HG02943 (cell line): Measurements from ENCODE around the gene DIP2C.
"Not testable (repeated sequence)": the region's sequence is repeated elsewhere in the genome, so short reads cannot be mapped to it uniquely, and the experiment has no call there.

Source experiments
- ATAC-seq: cut with Tn5 transposase; IDR thresholded peaks from one replicate; pipeline ENCODE4 v1.9.1; 2021; ENCODE audit warnings: mild to moderate bottlenecking, low read depth, moderate library complexity; ENCODE audit not compliant: unreplicated experiment

The DIP2C gene

DNA sequence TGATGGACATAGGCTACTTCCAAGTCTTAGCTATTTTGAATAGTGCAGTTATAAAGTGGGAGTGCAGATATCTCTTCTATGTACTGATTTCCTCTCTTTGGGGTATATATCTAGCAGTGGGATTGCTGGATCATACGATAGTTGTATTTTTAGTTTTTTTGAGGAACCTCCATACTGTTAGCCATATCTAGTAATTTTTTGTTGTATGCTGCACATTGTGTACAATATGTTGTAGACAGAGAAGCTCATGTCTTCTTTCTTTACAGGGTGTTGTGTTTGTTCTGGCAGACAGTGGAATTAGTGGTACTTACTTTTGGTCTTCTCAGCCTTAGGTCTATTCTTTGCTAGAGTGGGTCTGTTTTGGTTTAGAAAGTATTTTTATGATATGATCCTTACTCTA, 13.7 kb upstream of the DIP2C start:
- ATAC-seq: no peak

DNA sequence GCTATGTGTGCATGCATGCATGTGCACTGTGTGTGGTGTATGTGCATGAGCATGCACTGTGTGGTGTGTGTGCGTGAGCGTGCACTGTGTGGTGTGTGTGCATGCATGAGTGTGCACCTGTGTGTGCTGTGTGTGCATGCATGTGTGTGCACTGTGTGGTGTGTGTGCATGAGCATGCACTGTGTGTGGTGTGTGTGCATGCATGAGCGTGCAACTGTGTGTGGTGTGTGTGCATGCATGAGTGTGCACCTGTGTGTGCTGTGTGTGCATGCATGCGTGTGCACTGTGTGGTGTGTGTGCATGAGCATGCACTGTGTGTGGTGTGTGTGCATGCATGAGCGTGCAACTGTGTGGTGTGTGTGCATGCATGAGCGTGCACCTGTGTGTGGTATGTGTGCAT, 10.7 kb upstream of the DIP2C start:
- ATAC-seq: not testable (repeated sequence)

DNA sequence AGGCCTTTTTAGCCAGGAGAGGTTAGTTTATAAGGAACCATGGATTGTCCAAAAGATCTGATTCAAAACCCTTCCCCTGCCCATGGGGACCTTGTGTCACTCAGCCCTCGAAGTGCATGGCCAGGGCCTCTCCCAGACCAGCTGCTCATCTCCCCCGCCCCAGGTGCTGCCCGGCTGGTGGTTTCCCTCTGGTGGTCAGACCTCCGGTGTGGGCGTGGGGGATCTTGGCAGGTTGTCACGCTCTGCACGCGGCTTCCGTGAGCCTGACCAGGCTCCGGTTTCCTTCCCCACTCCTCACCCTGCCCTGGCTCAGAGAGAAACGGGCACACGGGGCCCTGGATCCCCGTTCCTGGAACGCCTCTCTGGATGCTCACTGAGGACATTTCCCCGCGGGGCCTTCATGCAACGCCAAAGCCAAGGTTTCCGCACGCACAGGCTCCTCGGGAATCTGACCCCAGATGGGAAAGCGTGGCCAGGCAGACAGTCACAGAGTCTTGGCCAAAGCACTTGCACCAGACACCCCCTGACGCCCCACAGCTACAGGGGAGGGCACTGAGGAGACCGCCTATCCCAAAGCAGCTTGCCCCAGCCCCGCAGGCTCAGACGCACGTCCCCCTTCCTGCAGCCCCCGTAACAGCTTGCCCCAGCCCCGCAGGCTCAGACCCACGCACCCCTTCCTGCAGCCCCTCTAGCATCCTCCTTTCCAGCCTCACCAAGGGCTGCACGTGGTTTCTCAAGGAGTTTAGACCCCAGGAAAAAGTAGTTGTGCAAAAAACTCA, 7.8 kb upstream of the DIP2C start:
- ATAC-seq: no peak

DNA sequence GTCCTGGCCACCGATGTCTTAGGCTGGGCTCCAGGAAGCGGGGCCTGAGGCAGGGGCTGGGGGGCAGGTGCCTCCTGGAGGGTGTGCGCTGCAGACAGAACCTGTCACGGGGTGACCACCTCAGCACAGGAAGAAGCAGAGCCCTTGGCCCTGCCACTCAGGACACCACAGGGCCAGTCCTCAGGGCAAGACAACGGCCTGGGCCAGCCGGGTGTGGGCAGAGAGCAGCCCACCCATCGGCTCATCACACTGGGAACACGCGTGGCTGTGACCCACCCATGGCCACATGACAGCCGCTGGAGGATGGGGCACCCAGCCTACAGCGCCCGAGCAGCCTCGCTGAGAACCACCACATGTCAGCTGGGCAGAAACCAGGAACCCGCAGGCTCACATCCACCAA, 5.9 kb upstream of the DIP2C start:
- no peak for ATAC-seq

DNA sequence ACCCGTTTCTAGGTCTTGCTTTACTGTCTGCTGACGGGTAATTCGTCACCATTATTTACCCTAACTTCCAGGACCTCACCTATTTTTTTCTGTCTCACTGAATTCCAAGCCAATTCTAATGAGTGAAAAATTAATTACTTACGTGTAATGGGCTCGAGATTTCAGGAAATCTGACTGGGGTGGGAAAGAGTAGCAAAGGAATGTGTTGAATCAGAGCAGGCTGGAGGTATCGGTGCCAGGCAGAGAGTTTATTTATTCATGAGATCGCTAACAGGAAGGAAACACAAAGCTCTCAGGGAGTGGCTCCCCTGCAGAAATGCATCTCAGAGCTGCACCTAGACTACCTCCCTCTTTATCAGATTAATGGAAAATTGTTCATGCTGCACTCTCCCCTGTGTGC, 4.0 kb upstream of the DIP2C start:
- ATAC-seq: no peak

DNA sequence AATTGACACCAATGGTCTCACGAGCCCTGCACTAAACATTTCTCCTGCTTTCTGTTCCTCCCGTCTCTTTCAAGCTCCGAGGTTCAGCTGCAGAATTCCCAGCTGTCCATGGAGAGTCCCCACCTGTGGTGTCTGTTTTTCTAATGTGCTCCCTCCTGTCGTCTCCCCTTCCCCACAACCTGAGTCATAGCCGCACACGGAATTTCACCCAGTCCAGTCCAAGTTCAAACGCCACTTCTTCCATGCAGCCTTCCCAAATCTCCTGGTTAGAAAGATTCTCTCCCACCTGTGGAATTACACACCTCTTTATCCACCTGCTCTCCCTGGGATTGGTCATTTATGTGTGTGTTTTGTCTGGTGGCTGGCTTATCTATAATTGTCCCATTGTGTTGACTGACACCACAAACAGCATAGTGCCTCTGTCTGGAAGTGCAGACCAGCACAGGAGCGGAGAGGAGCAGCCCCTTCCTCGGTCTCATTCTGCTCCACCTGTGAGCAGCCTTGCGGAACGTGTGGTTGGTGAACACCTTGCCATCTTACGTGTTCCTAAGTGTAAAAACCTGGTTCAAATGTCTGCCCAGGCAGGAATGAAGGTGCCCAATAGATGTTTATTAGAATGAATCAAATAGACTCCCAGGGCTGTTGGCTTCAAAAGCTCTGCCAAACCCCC, 3.3 kb upstream of the DIP2C start:
- no peak for ATAC-seq

DNA sequence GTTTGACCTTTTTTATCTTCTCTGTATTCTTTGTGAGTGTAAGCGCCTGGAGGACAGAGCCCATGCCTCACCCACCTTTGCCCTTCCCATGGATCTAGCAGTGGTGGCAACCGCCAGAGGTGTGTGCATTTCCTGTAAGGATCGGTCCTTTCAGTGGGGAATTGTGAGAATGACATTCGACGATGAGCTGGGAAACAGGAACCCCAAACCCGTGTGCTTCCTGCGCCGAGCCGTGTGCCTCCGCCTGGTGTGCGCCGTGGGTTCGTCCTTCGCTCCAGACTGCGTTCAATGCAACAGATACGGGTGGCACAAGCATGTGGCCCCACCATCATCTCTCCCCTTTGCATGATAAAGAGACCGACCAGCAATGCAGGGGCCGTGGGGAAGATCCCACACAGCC, 1.7 kb upstream of the DIP2C start:
- ATAC-seq: no peak

DNA sequence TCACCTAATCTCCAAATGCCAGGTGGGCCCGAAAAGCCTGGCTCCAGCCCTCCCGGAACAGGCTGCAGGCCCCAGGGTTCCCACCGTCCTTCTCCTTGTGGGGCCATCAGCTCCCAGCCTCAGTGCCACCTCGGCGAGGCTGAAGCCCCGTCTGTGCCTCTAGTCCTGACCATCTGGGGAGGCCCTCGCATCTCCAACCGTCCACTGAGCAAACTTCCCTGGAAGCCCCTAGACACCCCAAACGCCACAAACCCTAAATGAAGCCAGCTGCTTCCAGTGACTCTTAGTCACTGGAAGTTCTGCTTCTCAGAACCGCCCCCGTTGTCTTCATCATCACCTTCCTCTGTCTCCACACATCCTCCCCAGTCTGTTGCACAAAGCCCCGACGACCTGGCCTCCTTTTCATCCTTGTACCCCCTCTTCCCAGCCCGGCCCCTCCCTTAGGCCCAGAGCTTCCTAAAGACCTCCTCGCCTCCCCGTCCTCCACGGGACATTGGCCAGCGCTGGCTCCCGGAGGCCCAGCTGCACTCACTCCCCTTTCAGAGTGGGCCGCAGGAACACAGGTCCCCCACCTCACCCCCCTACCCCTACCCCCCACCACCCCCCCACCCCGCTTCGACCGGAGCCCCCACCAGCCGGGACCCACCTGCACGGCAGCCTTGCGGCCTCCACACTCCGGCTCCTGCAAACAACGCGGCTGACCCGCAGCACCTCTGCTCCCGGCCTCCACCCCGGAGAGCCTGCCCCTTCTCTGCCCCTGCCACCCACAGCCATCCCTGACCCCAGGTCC, 1.1 kb upstream of the DIP2C start:
- no peak for ATAC-seq

DNA sequence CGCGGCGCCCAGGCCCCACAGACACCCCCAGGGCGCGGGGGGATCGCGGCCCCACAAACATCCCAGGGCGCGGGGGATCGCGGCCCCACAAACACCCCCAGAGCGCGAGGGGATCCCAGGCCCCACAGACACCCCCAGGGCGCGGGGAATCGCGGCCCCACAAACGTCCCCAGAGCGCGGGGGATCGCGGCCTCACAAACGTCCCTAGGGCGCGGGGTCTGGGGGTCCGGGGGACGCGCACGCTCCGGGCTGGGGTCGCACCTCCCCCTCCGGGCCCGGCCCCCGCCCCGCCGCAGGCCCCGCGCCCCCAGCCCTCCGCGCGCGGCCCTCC, 382 bp downstream of the DIP2C start:
- no peak for ATAC-seq

DNA sequence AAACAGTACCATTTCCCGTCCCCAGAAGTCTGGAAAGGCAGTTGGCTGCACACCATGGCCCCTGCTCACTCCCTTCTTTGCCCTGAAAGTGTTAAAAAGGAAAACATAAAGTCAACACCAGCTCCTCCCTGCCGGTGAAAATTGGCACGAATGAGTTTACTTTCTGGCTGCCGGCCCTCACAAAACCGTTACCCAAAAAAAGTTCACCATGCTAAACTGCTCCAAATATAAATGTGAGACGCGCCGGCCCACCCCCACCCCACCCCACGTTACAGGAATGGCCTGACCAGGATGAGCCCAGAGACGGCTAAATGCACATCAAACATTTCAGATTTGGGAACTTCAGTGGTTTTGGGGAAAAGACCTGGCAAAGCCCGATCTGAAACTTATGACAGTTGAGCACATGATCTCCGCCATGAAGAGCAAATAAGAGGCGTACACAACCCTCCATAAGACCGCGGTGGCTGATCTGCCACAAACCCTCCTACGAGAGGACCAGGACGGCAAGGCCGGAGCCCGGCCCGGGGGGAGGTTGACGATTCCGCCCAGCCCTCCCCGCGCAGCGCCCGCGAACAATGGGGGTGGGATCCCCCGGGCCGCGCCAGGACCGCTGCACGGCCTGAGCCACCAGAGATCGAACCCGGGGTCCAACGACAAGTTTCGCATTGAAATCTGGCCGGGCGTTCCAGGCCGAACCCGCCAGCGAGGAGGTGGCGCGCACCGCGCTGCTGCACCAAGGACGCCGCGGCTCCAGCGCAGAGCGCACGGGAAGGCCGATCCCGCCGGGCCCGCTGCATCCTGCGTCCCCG, 952 bp downstream of the DIP2C start:
- no peak for ATAC-seq

DNA sequence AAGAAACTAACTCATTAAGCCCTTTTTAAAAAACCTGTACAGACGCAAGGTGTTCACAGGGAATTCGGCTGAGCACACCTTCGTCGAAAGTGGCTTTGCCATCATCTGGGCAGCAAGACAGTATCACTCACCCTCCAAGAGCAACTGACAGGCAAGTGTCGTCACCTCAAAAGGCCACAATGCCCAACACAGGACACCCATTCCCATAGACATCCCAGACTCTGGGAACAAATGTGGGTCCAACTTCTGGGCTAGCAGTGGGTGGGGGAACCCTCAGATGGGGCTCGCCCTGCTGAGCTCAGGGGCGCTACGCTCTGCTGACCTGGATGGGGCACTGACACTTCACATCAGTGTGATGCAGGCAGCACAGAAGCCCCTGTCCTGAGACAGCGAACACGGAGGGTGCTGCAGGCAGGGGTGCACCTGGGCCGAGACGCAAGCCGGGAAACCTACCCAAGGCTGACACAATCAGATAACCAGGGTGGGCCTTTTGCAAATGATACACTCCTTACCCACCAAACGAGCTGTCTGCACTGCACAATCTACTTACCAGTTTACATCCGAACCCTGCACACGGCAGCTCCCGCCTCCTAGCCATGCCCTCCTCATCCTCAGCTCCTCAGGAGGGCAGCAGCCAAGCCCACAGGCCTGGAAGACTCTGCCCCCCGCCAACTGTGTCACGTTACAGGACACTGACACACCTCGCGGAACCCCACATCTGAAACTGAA, 1.7 kb downstream of the DIP2C start:
- no peak for ATAC-seq

DNA sequence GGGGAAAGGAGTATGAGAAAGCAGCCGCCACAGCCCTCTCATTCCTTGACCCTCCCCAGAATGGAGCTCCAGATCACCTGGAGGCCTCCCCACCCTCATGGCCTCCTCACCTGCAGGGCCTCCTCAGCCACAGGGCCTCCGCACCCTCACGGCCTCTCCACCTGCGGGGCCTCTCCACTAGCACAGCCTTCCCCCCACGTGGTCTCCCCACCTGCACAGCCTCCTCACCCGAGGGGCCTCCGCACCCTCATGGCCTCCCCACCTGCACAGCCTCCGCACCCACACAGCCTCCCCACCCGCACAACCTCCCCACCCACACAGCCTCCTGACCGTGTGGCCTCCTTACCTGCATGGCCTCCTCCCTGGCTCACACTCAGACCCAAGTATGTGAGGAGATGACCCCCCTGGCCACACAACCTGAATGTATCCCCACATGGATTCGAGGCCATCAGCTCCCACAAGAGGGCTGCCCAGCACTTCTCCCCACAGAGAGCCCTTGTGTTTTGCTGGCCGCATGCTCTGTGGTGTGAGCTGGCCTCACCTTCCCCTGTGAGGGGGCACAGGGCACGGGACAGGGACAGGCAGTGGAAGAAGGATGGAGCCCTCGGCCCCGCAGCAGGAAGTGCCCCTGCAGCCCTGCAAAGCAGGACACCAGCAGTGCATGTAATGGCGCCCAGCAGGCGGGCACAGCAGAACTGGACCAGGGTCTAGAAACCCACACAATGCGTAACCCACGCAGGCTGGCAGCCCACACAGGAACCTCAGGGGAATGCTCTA, 3.1 kb downstream of the DIP2C start:
- no peak for ATAC-seq

DNA sequence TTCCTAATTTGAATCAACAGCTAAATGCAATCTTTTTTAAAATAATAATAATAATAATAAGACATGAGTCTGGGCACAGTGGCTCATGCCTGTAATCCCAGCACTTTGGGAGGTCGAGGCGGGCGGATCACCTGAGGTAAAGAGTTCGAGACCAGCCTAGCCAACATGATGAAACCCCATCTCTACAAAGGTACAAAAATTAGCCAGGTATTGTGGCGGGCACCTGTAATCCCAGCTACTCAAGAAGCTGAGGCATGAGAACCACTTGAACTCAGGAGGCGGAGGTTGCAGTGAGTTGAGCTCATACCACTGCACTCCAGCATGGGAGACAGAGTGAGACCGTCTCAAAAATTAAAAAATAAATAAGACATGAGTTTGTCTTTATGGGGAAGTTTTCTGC, 3.9 kb downstream of the DIP2C start:
- ATAC-seq: no peak

DNA sequence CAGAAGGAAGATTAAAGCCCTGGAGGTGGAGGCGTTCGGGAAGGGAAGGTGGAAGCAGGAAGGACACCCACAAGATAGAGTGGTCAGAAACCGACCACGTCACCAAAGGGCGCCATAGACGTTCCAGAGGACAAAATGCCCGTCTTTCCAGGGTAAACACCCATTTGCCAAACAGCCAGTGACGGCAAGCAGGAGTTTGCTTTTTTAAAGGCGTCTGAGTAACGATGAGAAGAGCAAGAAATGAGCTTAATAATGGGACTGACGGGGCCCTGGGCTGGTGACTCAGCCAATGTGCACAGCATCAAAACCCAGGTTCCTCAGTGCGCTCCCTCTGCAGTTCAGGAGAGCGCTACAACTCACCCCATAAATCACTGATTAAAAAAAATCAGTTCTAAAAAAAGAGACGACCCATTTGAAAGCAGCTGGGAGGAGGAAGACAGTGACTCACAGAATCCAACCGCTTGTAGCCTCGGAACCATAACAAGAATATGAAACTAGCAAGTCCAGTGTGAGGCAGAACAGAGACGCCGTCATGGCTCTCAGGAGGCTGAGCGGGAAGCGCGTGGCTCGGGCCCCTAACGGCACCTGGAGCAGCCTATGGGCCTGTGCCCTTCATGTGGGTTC, 5.9 kb downstream of the DIP2C start:
- no peak for ATAC-seq

DNA sequence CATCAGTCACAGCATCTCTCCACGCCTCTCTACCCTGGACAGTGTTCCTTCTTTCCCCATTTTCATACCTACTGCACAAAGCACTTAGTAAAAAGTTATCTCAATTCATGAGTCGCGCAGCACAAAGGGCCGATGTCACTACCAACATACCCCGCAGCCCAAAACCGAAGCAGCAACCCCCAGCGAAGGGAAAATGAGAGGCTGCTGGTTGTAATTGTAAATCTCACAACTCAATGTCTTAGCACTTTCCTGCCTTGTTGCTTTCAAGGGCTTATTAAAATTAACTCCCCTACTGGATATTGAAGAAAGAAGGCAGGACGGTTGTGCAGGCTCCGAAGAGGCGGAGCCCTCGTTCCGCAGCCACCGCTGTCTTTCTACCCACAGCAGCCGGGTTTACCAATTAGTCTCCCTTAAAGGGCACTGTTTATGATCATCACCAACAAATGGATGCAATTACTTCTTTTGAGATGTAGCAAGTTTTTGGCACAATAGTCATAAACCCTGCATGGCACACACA, 6.5 kb downstream of the DIP2C start:
- ATAC-seq: no peak

DNA sequence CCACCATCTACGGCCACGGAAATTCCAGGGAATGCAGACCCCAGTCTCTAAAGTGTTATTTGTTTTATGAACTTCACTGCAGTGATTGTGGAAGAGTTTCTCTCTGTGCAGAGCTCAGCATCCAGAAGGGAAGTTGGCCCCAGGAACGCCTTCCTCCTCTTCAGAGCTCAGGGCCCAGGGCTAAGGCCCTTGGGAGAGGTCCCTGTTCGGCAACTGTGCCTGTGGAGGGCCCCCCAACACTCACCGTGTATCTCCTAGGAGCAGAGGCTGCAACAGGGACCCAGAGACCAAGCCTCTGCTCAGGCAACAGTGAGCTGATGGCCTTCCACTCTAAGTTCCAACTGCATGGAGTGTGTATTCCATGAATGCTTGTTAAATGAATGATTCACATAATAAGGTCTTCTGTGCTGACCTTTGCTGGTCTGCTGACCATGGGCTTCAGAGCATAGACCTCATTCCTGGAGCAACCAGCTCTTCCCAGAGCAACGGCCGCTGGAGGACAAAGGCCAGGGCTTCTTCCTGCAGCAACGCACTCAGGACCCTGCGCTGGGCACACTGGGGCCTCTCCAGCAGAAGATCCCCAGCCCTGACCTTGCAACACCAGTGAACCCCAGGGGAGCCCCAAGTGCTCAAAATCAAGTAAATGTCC, 7.7 kb downstream of the DIP2C start:
- ATAC-seq: no peak

DNA sequence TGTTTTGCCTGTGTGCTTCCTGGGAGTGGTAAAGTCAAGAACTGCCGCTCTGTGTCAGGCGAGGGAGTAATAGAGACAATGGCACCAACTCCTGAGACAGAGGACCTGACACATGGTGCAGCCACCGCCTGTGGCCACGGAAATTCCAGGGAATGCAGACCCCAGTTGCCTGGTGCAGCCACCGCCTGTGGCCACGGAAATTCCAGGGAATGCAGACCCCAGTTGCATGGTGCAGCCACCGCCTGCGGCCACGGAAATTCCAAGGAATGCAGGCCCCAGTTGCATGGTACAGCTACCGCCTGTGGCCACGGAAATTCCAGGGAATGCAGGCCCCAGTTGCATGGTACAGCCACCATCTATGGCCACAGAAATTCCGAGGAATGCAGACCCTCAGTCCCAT, 8.7 kb downstream of the DIP2C start:
- no peak for ATAC-seq

DNA sequence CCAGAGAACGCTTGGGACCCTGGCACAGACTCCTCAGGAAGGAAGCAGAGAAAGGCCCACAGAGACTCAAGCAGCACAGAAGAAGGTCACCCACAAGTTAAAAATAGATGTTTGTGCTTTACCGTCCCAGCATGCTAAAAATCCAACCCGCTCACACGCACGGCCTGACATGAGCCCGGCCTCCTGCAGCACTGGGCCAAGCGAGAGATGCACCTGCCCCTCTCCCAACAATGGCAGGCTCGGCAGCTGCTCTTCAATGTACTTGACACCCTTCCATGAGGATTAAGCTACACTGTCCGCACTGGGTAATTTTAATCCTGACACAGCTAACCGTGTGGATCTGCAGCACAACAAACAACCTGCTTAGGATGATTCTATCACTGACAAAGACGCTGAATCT, 9.3 kb downstream of the DIP2C start:
- ATAC-seq: no peak
